H9 (cell line): ENCODE results near the gene DDX47. TPM values are rescaled to one million over a fixed set of nuclear protein-coding genes. Genes with fewer than 3 reads are reported as not detected.

Experiments
- DNase-seq: peaks from one replicate; pipeline ENCODE4 v3.0.0-alpha.2; 2017
- H2AFZ ChIP-seq: one replicate; pipeline ENCODE4 v1.6.1; 2013; ENCODE audit warnings: mild to moderate bottlenecking, low read length, control low read depth, moderate library complexity
- H2AK5ac ChIP-seq: 2 replicates; pipeline ENCODE4 v1.6.1; 2013; ENCODE audit warnings: low read length, control low read depth, mixed read lengths; ENCODE audit not compliant: insufficient read length
- H2BK120ac ChIP-seq: one replicate; pipeline ENCODE4 v1.6.1; 2013; ENCODE audit warnings: low read depth, mild to moderate bottlenecking, low read length, control low read depth, inconsistent platforms; ENCODE audit not compliant: poor library complexity, severe bottlenecking
- H2BK12ac ChIP-seq: 2 replicates; pipeline ENCODE4 v1.6.1; 2013; ENCODE audit warnings: low read length, control low read depth, mixed read lengths, low read depth; ENCODE audit not compliant: insufficient read length
- H2BK15ac ChIP-seq: 2 replicates; pipeline ENCODE4 v1.6.1; 2013; ENCODE audit warnings: low read depth, low read length, control low read depth
- H2BK20ac ChIP-seq: one replicate; pipeline ENCODE4 v1.6.1; 2013; ENCODE audit warnings: low read depth, mild to moderate bottlenecking, low read length, control low read depth, inconsistent platforms; ENCODE audit not compliant: poor library complexity, severe bottlenecking
- H2BK5ac ChIP-seq: 2 replicates; pipeline ENCODE4 v1.6.1; 2013; ENCODE audit warnings: low read length, control low read depth, mixed read lengths; ENCODE audit not compliant: insufficient read length
- H3K14ac ChIP-seq: 2 replicates; pipeline ENCODE4 v1.6.1; 2013; ENCODE audit warnings: low read length, control low read depth; ENCODE audit not compliant: insufficient read depth
- H3K18ac ChIP-seq: 2 replicates; pipeline ENCODE4 v1.6.1; 2013; ENCODE audit warnings: low read depth, mild to moderate bottlenecking, mixed read lengths, low read length, control low read depth; ENCODE audit not compliant: insufficient read length
- H3K23ac ChIP-seq: 2 replicates; pipeline ENCODE4 v1.6.1; 2013; ENCODE audit warnings: low read length, control low read depth, mixed read lengths, low read depth; ENCODE audit not compliant: insufficient read length
- H3K23me2 ChIP-seq: 2 replicates; pipeline ENCODE4 v1.6.1; 2013; ENCODE audit warnings: low read depth, mild to moderate bottlenecking, mixed read lengths, low read length, control low read depth; ENCODE audit not compliant: insufficient read length, poor library complexity, severe bottlenecking
- H3K27ac ChIP-seq: 2 replicates; pipeline ENCODE4 v1.5.1; 2013; ENCODE audit warnings: low read length, control low read depth, mixed read lengths, low read depth; ENCODE audit not compliant: insufficient read length
- H3K27me3 ChIP-seq: 2 replicates; pipeline ENCODE4 v1.6.1; 2013; ENCODE audit warnings: low read length, control low read depth, inconsistent platforms; ENCODE audit not compliant: insufficient read depth
- H3K4ac ChIP-seq: 2 replicates; pipeline ENCODE4 v1.6.1; 2013; ENCODE audit warnings: low read depth, mild to moderate bottlenecking, control low read depth, inconsistent platforms, low read length, moderate library complexity
- H3K4me1 ChIP-seq: 2 replicates; pipeline ENCODE4 v1.6.1; 2013; ENCODE audit warnings: low read length, control low read depth, inconsistent platforms; ENCODE audit not compliant: insufficient read depth
- H3K4me2 ChIP-seq: 2 replicates; pipeline ENCODE4 v1.6.1; 2013; ENCODE audit warnings: low read length, control low read depth, mixed read lengths; ENCODE audit not compliant: insufficient read length, insufficient read depth
- H3K56ac ChIP-seq: 2 replicates; pipeline ENCODE4 v1.6.1; 2013; ENCODE audit warnings: low read depth, mild to moderate bottlenecking, mixed read lengths, low read length, control low read depth; ENCODE audit not compliant: insufficient read length
- H3K79me1 ChIP-seq: 2 replicates; pipeline ENCODE4 v1.6.1; 2013; ENCODE audit warnings: low read depth, mild to moderate bottlenecking, moderate library complexity, low read length, control low read depth, inconsistent platforms; ENCODE audit not compliant: insufficient read depth, poor library complexity, severe bottlenecking
- H3K79me2 ChIP-seq: 2 replicates; pipeline ENCODE4 v1.6.1; 2013; ENCODE audit warnings: low read length, control low read depth, inconsistent platforms; ENCODE audit not compliant: insufficient read depth
- H3K9ac ChIP-seq: 2 replicates; pipeline ENCODE4 v1.6.1; 2013; ENCODE audit warnings: low read length, control low read depth, mixed read lengths; ENCODE audit not compliant: insufficient read length; ENCODE audit errors: extremely low read depth
- H3K9me3 ChIP-seq: one replicate; pipeline ENCODE4 v1.6.1; 2013; ENCODE audit warnings: low read depth, low read length, inconsistent platforms; ENCODE audit not compliant: control insufficient read depth
- H3T11ph ChIP-seq: one replicate; pipeline ENCODE4 v1.6.1; 2013; ENCODE audit warnings: mild to moderate bottlenecking, low read length, control low read depth, inconsistent platforms
- H4K20me1 ChIP-seq: one replicate; pipeline ENCODE4 v1.6.1; 2013; ENCODE audit not compliant: control insufficient read depth, insufficient read length, insufficient read depth
- H4K5ac ChIP-seq: 2 replicates; pipeline ENCODE4 v1.6.1; 2013; ENCODE audit warnings: low read depth, mild to moderate bottlenecking, mixed read lengths, low read length, control low read depth; ENCODE audit not compliant: insufficient read length
- H4K8ac ChIP-seq: replicated peaks from 2 replicates; pipeline ENCODE4 v1.6.1; 2013; ENCODE audit warnings: low read length, control low read depth, mixed read lengths, low read depth; ENCODE audit not compliant: insufficient read length
- H4K91ac ChIP-seq: 2 replicates; pipeline ENCODE4 v1.6.1; 2013; ENCODE audit warnings: low read depth, mild to moderate bottlenecking, moderate library complexity, mixed read lengths, low read length, control low read depth; ENCODE audit not compliant: insufficient read length
- H3K27ac Mint-ChIP-seq, 3 experiments: 2 replicates in 2 of 3; 3 replicates in 1 of 3; pipeline ENCODE4 v1.8.0; 2020 to 2021; ENCODE audit warnings: mixed read lengths in 3 of 3, mild to moderate bottlenecking in 1 of 3, moderate library complexity in 1 of 3
- H3K27me3 Mint-ChIP-seq: 2 replicates; pipeline ENCODE4 v1.8.0; 2021; ENCODE audit warnings: low read depth, mild to moderate bottlenecking, moderate library complexity, mixed read lengths
- H3K36me3 Mint-ChIP-seq, 3 experiments: 2 replicates in 2 of 3; 3 replicates in 1 of 3; pipeline ENCODE4 v1.8.0; 2020 to 2021; ENCODE audit warnings: low read depth in 3 of 3, mixed read lengths in 3 of 3; ENCODE audit not compliant: insufficient read depth in 1 of 3
- H3K4me1 Mint-ChIP-seq, 2 experiments: 2 replicates each; pipeline ENCODE4 v1.8.0; 2020; ENCODE audit warnings: mixed read lengths in 2 of 2
- H3K4me3 Mint-ChIP-seq, 2 experiments: 2 replicates in 1 of 2; 3 replicates in 1 of 2; pipeline ENCODE4 v1.8.0; 2020 to 2021; ENCODE audit warnings: mild to moderate bottlenecking in 2 of 2, mixed read lengths in 2 of 2, moderate library complexity in 1 of 2
- H3K9me3 Mint-ChIP-seq, 2 experiments: 2 replicates in 1 of 2; 3 replicates in 1 of 2; pipeline ENCODE4 v1.8.0; 2020; ENCODE audit warnings: mild to moderate bottlenecking in 2 of 2, mixed read lengths in 2 of 2, moderate library complexity in 1 of 2
- WGBS: extraction: QIAGEN DNeasy Blood & Tissue Kit; methylation state at CpG from one replicate; pipeline ENCODE4 v1.1.7; 2013; ENCODE audit warnings: missing lambda C conversion rate, low lambda C conversion rate, mixed read lengths; ENCODE audit not compliant: insufficient read length; ENCODE audit errors: extremely low coverage; 5-methylcytosine and 5-hydroxymethylcytosine counted together
- total RNA-seq: library from RNA; stranded (reverse); gene quantifications from 2 replicates; pipeline ENCODE4 v1.2.1, GENCODE V29; 2021
- TF ChIP-seq, protein P1 (sequence below): fragments of 200-600 bp; sonication (generic); conservative IDR thresholded peaks from 3 replicates; pipeline ENCODE4 v1.8.0; 2021; ENCODE audit warnings: antibody characterized with exemption, mild to moderate bottlenecking

The DDX47 gene
- total RNA-seq, 1 experiment from 2014 or later, result 78.2 TPM

DNA sequence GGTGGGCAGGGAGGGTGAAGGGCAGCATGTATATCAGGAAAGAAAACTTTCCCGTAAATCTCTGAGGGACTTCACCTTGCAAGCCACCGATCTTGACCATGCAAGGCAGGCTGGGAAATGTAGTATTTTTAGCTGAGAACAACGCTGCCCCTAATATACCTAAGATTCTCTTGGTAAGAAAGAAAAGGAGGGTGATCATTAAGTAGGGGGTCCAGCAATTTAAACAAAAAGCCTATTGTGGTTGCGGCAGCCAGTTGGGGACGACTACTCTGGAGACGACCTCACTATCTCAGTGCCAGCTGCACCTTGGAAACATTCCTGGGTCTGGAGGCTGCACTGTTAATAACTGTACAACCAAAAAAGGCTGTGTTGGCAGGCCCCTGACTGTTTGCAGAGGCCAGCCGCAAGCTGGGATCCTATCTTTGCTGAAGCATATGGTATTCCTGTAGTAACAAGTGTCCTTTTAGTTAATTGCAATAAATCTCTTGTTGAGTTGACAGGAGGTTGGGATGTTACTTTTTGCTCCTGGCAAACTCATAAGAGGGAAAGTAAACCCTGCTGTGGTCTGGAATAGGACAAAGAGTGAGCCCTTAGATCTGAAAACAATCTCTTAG is 21.3 kb upstream of the DDX47 start:
- Histone ChIP-seq H2AK5ac (no peak overlapping the region), H4K8ac (no peak overlapping the region), H3K79me1 (no peaks in the 10 kb centered on the region), H3K27ac (no peak overlapping the region), H2BK5ac (no peak overlapping the region), H2BK15ac (no peak overlapping the region), H2BK120ac (no peak overlapping the region), H4K91ac (no peak overlapping the region), H2BK12ac (no peak overlapping the region), H3K27me3 (peaks cover 11% of the 10 kb centered on the region; the same call in 1 of the 2 replicates), H3K18ac (no peak overlapping the region), H3K23ac (no peak overlapping the region), H3K14ac (no peak overlapping the region), H3K4me1 (no peaks in the 10 kb centered on the region), H3K4ac (no peak overlapping the region), H2AFZ (peak overlapping the region; percentile 46), H3K4me2 (no peak overlapping the region), H4K20me1 (no peaks in the 10 kb centered on the region), H3K56ac (no peak overlapping the region), H2BK20ac (no peak overlapping the region), H3K79me2 (no peaks in the 10 kb centered on the region), H3K23me2 (no peaks in the 10 kb centered on the region), H3K9me3 (no peaks in the 10 kb centered on the region), H3K9ac (no peak overlapping the region), H4K5ac (no peak overlapping the region), H3T11ph (no peak overlapping the region)
- TF ChIP-seq, protein P1, sequence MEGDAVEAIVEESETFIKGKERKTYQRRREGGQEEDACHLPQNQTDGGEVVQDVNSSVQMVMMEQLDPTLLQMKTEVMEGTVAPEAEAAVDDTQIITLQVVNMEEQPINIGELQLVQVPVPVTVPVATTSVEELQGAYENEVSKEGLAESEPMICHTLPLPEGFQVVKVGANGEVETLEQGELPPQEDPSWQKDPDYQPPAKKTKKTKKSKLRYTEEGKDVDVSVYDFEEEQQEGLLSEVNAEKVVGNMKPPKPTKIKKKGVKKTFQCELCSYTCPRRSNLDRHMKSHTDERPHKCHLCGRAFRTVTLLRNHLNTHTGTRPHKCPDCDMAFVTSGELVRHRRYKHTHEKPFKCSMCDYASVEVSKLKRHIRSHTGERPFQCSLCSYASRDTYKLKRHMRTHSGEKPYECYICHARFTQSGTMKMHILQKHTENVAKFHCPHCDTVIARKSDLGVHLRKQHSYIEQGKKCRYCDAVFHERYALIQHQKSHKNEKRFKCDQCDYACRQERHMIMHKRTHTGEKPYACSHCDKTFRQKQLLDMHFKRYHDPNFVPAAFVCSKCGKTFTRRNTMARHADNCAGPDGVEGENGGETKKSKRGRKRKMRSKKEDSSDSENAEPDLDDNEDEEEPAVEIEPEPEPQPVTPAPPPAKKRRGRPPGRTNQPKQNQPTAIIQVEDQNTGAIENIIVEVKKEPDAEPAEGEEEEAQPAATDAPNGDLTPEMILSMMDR, result no peak
- H3K27me3 Mint-ChIP-seq, result peaks cover 17% of the 10 kb centered on the region
- no peak overlapping the region for H3K27ac Mint-ChIP-seq
- no peaks in the 10 kb centered on the region; a peak in 1 of 5 replicates for H3K9me3 Mint-ChIP-seq
- WGBS, result no CpG with 5 or more reads among the region's 7 CpGs
- no peak overlapping the region for H3K4me3 Mint-ChIP-seq
- no peaks in the 10 kb centered on the region for H3K36me3 Mint-ChIP-seq
- peaks cover 6 to 16% of the 10 kb centered on the region in 2 experiments for H3K4me1 Mint-ChIP-seq
- DNase-seq, result no peak
